Keratinocyte (primary cell): Measurements from ENCODE around the gene SH3PXD2A.

Experiments used
- CTCF ChIP-seq, 3 experiments: IDR thresholded peaks in 1 of 3; conservative IDR thresholded peaks in 1 of 3; optimal IDR thresholded peaks in 1 of 3; 2 replicates in 2 of 3; 3 replicates in 1 of 3; pipeline versions ENCODE3 to v1.5.1; 2011; ENCODE audit warnings: low read length in 3 of 3, mild to moderate bottlenecking in 3 of 3, moderate library complexity in 2 of 3, control low read depth in 1 of 3, inconsistent platforms in 1 of 3; ENCODE audit not compliant: insufficient read depth in 2 of 3; ENCODE audit errors: extremely low read depth in 1 of 3
- EZH2 ChIP-seq: IDR thresholded peaks from one replicate; pipeline ENCODE4 v1.6.1; 2012; ENCODE audit warnings: inconsistent platforms, mild to moderate bottlenecking, low read length, moderate library complexity

DNA sequence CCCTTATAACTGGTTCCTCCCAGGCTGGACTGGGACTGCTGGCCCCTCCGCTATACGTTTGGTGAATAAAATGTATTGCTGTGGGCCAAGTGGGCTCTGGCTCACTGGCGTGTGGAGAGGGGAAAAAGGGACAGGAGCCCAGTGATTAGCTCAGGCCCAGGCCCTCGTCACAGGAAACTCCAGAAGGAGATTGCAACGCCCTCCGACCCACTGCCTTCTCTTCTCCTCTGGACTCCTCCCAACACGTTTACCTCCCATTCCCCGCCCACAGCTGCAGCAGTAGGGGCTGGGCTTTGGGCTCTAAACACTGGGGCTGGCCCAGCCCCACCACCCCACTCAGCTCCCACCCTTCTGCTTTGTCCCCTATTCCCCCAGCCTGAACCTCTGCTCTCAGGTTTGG is 188.0 kb downstream of the SH3PXD2A start:
- no peak for TF ChIP-seq CTCF (optimal IDR thresholded peaks at IDR 0.05 in 1 of 3, IDR thresholded peaks at IDR 0.05 in 1 of 3, conservative IDR thresholded peaks at IDR 0.05 in 1 of 3; ENCODE audit: extremely low read depth in 1 of 3, insufficient read depth in 2 of 3, low read length in 3 of 3)
- TF ChIP-seq EZH2: no peak
